ENCODE measurements around the gene AFF3.

Gene AFF3

DNA sequence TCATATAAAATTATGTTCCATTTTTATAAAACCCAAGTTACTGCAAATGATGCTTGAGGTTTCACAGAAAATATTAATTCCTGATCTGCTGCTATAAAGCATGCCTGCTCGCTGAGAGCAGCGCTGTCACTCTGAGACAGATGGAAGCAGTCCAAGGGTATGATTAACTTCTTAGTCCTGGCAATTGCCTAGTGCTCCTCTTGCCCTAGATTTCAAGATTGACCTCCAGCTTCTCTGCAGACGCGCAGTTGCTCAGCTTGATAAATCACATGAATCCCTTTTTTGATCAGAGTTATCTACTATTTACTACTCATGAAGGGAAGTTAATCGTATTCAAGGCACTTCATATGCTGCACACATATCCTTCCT, 498.0 kb downstream of the AFF3 start:
- peak; percentile 83 for ATAC-seq
- TF ChIP-seq ISL1 (CRISPR knock-in tag; IDR thresholded peaks at IDR 0.05) (peak; percentile 76), ZFP30 (CRISPR knock-in tag; IDR thresholded peaks at IDR 0.05) (no peak), GLIS3 (CRISPR knock-in tag; IDR thresholded peaks at IDR 0.05) (no peak), TOX (CRISPR knock-in tag; IDR thresholded peaks at IDR 0.05; ENCODE audit: borderline replicate concordance) (peak; percentile 73), ARNTL (CRISPR knock-in tag; IDR thresholded peaks at IDR 0.05; ENCODE audit: borderline replicate concordance, low read depth) (no peak), ZC3H10 (CRISPR knock-in tag; IDR thresholded peaks at IDR 0.05) (peak; percentile 63; the same call in 1 of the 2 replicates), ZNF70 (CRISPR knock-in tag; IDR thresholded peaks at IDR 0.05) (no peak), SNAI2 (CRISPR knock-in tag; IDR thresholded peaks at IDR 0.05) (no peak), BACH2 (CRISPR knock-in tag; IDR thresholded peaks at IDR 0.05; ENCODE audit: borderline replicate concordance) (no peak)
- TF ChIP-seq, protein P1, sequence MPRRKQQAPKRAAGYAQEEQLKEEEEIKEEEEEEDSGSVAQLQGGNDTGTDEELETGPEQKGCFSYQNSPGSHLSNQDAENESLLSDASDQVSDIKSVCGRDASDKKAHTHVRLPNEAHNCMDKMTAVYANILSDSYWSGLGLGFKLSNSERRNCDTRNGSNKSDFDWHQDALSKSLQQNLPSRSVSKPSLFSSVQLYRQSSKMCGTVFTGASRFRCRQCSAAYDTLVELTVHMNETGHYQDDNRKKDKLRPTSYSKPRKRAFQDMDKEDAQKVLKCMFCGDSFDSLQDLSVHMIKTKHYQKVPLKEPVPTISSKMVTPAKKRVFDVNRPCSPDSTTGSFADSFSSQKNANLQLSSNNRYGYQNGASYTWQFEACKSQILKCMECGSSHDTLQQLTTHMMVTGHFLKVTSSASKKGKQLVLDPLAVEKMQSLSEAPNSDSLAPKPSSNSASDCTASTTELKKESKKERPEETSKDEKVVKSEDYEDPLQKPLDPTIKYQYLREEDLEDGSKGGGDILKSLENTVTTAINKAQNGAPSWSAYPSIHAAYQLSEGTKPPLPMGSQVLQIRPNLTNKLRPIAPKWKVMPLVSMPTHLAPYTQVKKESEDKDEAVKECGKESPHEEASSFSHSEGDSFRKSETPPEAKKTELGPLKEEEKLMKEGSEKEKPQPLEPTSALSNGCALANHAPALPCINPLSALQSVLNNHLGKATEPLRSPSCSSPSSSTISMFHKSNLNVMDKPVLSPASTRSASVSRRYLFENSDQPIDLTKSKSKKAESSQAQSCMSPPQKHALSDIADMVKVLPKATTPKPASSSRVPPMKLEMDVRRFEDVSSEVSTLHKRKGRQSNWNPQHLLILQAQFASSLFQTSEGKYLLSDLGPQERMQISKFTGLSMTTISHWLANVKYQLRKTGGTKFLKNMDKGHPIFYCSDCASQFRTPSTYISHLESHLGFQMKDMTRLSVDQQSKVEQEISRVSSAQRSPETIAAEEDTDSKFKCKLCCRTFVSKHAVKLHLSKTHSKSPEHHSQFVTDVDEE (CRISPR knock-in tag; IDR thresholded peaks at IDR 0.05), result peak; percentile 69; the same call in 1 of the 2 replicates

DNA sequence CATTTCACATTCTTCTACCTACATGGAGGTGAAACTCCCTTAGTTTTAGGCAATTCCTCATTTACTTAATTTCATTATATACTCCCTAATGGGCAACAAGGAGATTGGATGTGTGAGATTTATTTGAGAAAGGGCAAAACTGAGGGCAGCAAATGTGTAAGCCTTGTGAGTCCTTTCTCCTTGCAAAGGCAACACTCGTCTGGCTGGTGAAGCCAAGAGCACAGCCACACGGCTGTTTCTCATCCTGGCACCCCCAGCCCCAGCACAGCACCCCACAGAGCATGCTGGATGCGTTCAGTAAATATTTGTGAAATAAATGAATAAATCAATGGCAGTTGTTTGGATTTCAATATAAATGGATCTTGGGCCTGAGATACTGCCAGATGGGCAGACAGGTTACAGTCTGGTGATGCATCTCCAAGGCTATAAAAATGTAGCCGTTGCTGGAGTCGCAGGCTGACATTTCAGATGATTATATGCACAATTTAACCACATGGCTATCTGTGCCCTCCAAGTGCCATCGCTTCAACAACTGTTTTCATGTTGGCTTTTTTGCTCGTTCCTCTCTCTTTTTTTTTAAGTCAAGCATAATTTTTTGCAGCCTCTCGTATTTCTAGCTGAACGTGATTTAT, 498.5 kb downstream of the AFF3 start:
- peak; percentile 68 for ATAC-seq
- TF ChIP-seq ISL1 (CRISPR knock-in tag; IDR thresholded peaks at IDR 0.05) (no peak), ZNF8 (CRISPR knock-in tag; IDR thresholded peaks at IDR 0.05) (no peak)

DNA sequence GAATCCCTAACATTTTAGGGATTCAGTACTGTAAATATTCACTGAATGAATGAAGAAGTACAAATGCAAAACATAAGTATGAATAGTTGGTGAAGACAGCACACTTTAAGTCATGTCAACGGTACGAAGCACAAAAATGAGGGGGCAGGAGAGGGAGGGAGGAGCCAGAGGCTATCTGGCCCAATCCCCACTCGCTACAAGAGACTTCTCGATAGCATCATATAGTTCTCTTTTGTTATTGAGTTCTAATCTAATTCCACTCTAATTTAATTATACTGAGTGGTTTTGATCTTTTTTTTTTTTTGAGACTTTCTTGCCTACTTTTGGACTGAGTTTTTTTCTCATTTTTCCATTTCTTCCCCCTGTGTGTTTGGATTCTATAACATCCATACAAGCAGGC, 500.4 kb downstream of the AFF3 start:
- ATAC-seq, result no peak; the same call in 2 of the 3 replicates
- TF ChIP-seq ESRRG (CRISPR knock-in tag; IDR thresholded peaks at IDR 0.05) (no peak), SNAI2 (CRISPR knock-in tag; IDR thresholded peaks at IDR 0.05) (0 out of 2 replicates have a peak, but pooled peaks have one; percentile 10), CSDC2 (CRISPR knock-in tag; IDR thresholded peaks at IDR 0.05) (no peak), ISL1 (CRISPR knock-in tag; IDR thresholded peaks at IDR 0.05) (peak; percentile 84)
- TF ChIP-seq, protein P1 (CRISPR knock-in tag; IDR thresholded peaks at IDR 0.05), result no peak
- TF ChIP-seq, protein P2, sequence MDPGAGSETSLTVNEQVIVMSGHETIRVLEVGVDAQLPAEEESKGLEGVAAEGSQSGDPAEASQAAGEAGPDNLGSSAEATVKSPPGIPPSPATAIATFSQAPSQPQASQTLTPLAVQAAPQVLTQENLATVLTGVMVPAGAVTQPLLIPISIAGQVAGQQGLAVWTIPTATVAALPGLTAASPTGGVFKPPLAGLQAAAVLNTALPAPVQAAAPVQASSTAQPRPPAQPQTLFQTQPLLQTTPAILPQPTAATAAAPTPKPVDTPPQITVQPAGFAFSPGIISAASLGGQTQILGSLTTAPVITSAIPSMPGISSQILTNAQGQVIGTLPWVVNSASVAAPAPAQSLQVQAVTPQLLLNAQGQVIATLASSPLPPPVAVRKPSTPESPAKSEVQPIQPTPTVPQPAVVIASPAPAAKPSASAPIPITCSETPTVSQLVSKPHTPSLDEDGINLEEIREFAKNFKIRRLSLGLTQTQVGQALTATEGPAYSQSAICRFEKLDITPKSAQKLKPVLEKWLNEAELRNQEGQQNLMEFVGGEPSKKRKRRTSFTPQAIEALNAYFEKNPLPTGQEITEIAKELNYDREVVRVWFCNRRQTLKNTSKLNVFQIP (CRISPR knock-in tag; IDR thresholded peaks at IDR 0.05; ENCODE audit: borderline replicate concordance, low read depth), result no peak

DNA sequence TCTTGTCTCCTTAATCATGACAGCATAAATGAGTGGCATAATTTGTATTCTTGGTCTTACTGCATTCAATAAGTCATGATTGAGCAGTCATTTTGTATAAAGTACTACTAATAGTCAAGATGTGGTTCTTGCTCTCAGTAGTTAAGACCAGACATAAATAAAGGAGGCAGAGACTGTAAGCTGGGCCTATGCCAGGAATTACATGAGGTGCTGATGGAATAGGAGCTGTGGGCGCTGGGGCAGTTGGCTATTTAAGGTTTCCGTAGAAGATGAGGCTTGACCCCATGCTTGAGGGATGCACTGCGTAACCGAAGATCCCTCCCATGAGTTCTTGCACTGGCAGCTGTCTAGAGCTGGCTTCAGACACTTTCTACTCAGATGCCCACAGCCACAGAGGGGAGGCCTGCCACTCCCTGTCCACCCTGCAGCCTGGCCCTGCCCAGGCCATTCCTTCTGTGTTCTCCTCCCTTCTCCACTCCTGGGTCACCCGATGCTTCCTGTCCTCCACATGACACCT, 501.7 kb downstream of the AFF3 start:
- no peak for ATAC-seq
- TF ChIP-seq ZNF565 (CRISPR knock-in tag; conservative IDR thresholded peaks at IDR 0.05; ENCODE audit: low read depth) (no peak), TOX (CRISPR knock-in tag; IDR thresholded peaks at IDR 0.05; ENCODE audit: borderline replicate concordance) (no peak), TCF4 (CRISPR knock-in tag; IDR thresholded peaks at IDR 0.05; ENCODE audit: borderline replicate concordance) (no peak), ARNTL (CRISPR knock-in tag; IDR thresholded peaks at IDR 0.05; ENCODE audit: borderline replicate concordance, low read depth) (no peak), ZFP3 (CRISPR knock-in tag; IDR thresholded peaks at IDR 0.05) (no peak), SNAI2 (CRISPR knock-in tag; IDR thresholded peaks at IDR 0.05) (no peak), BACH2 (CRISPR knock-in tag; IDR thresholded peaks at IDR 0.05; ENCODE audit: borderline replicate concordance) (no peak), ESRRG (CRISPR knock-in tag; IDR thresholded peaks at IDR 0.05) (no peak), ZFP30 (CRISPR knock-in tag; IDR thresholded peaks at IDR 0.05) (no peak), ZNF70 (CRISPR knock-in tag; IDR thresholded peaks at IDR 0.05) (no peak), ZC3H10 (CRISPR knock-in tag; IDR thresholded peaks at IDR 0.05) (no peak), RARB (CRISPR knock-in tag; IDR thresholded peaks at IDR 0.05) (no peak), PPARA (CRISPR knock-in tag; IDR thresholded peaks at IDR 0.05; ENCODE audit: borderline replicate concordance) (no peak)
- TF ChIP-seq, protein P3, sequence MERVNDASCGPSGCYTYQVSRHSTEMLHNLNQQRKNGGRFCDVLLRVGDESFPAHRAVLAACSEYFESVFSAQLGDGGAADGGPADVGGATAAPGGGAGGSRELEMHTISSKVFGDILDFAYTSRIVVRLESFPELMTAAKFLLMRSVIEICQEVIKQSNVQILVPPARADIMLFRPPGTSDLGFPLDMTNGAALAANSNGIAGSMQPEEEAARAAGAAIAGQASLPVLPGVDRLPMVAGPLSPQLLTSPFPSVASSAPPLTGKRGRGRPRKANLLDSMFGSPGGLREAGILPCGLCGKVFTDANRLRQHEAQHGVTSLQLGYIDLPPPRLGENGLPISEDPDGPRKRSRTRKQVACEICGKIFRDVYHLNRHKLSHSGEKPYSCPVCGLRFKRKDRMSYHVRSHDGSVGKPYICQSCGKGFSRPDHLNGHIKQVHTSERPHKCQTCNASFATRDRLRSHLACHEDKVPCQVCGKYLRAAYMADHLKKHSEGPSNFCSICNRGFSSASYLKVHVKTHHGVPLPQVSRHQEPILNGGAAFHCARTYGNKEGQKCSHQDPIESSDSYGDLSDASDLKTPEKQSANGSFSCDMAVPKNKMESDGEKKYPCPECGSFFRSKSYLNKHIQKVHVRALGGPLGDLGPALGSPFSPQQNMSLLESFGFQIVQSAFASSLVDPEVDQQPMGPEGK (CRISPR knock-in tag; IDR thresholded peaks at IDR 0.05; ENCODE audit: borderline replicate concordance), result no peak
- TF ChIP-seq, protein P2 (CRISPR knock-in tag; IDR thresholded peaks at IDR 0.05; ENCODE audit: borderline replicate concordance, low read depth), result no peak
- TF ChIP-seq, protein P1 (CRISPR knock-in tag; IDR thresholded peaks at IDR 0.05), result no peak

All from SK-N-SH treated with all-trans-retinoic acid at 6 μM for 48 hours (cell line).